OCI-LY1 (cell line): ENCODE measurements around the gene FAM181B.

ENCODE experiments used
- EZH2 ChIP-seq: fragments of 200-600 bp; sonication (generic), shearing (Covaris generic); IDR thresholded peaks from 2 replicates; pipeline ENCODE4 v1.8.0; 2017; ENCODE audit warnings: borderline replicate concordance, mixed run types, mild to moderate bottlenecking, antibody characterized with exemption, low read length, moderate library complexity, mixed read lengths
- TF ChIP-seq, protein P1 (sequence below): fragments of 200-600 bp; sonication (generic), shearing (Covaris generic); IDR thresholded peaks from 2 replicates; pipeline ENCODE4 v1.5.1; 2017; ENCODE audit warnings: mild to moderate bottlenecking, antibody characterized with exemption, low read length, moderate library complexity, mixed read lengths

DNA sequence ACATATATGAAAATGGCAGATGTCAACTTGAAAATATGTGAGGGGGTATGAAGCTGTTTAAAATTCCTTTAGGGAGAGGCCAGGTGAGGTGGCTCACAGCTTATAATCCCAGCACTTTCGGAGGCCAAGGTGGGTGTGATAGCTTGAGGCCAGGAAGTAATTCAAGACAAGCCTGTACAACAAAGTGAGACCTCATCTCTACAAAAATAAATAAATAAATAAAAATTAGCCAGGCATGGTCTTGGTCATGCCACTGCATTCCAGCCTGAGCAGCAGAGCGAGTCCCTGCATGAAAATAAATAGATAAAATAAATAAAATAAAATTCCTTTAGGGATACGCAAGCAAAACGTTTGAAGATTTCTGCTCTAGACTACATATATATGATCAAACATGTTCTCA, 38.1 kb upstream of the FAM181B start:
- TF ChIP-seq EZH2: no peak
- TF ChIP-seq, protein P1, sequence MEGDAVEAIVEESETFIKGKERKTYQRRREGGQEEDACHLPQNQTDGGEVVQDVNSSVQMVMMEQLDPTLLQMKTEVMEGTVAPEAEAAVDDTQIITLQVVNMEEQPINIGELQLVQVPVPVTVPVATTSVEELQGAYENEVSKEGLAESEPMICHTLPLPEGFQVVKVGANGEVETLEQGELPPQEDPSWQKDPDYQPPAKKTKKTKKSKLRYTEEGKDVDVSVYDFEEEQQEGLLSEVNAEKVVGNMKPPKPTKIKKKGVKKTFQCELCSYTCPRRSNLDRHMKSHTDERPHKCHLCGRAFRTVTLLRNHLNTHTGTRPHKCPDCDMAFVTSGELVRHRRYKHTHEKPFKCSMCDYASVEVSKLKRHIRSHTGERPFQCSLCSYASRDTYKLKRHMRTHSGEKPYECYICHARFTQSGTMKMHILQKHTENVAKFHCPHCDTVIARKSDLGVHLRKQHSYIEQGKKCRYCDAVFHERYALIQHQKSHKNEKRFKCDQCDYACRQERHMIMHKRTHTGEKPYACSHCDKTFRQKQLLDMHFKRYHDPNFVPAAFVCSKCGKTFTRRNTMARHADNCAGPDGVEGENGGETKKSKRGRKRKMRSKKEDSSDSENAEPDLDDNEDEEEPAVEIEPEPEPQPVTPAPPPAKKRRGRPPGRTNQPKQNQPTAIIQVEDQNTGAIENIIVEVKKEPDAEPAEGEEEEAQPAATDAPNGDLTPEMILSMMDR: no peak
